Hematopoietic multipotent progenitor cell treated with erythropoietin and hydrocortisone succinate and interleukin-3 and kit ligand, for 8 days (in vitro differentiated cells): ENCODE measurements around the gene SYNGR3.
"Not testable (repeated sequence)": the region's sequence is repeated elsewhere in the genome, so short reads cannot be mapped to it uniquely, and the experiment has no call there.

Experiments
- DNase-seq: peaks from one replicate; pipeline ENCODE4 v3.0.0-alpha.2; 2015

The SYNGR3 gene

DNA sequence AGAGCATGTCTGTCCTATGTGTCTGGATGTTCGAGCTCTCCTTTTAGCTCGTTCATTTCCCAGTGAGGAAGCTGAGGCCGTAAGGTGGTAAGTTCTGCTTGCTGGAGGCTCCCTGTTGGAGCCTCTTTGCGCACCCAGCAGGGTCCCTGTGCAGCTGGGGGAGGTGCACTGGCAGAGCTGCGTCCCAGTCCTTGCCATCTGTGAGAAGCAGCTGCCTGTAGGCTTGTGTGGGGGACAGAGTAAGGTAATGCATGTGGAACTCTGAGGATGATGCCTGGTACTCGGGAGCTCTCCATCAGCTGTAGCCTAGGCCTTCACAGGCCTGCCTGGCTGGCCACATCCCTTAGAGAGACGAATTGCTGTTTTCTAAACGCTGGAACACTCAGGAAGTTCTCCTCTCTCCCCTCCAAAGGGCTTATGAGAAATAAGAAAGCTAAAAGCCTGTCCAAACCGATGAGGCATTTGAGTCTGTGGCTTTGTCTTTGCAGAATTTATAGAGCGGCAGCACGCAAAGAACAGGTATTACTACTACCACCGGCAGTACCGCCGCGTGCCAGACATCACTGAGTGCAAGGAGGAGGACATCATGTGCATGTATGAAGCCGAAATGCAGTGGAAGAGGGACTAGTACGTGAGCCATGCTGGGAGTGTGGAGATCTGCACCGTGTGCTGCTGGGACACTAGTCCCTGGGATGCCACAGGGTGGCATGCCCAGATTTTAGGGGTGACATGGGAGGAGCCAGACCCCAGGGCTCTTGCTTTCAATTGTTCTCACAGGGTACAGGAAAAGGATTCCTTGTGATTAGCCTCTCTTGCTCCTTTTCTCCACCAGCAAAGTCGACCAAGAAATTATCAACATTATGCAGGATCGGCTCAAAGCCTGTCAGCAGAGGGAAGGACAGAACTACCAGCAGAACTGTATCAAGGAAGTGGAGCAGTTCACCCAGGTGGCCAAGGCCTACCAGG, 28.8 kb upstream of the SYNGR3 start:
- peak; percentile 73 for DNase-seq

DNA sequence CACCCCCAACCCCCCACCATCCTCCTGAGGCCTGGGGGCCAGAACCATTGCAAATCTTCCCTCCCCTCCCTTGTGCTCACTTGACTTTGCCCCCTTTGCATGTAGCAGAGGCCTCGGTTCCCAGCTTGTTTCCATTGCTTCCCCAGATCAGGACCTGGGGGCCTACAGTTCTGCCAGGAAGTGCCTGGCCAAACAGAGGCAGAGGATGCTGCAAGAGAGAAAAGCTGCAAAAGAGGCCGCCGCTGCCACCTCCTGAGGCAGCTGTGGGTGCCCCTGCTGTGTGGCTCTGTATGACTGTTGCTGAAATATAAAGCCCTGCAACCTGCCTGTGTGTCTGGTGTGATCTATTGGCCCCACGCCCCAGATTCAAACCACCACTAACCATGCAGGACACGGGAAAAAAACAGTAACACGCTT, 28.1 kb upstream of the SYNGR3 start:
- no peak for DNase-seq

- DNase-seq, result not testable (repeated sequence)
These were observed 27.3 kb upstream of the SYNGR3 start for GRCh38 chr16:1962161-1963153.

GRCh38 chr16:1963806-1964505, 25.8 kb upstream of the SYNGR3 start:
- peak; percentile 51 for DNase-seq

DNA sequence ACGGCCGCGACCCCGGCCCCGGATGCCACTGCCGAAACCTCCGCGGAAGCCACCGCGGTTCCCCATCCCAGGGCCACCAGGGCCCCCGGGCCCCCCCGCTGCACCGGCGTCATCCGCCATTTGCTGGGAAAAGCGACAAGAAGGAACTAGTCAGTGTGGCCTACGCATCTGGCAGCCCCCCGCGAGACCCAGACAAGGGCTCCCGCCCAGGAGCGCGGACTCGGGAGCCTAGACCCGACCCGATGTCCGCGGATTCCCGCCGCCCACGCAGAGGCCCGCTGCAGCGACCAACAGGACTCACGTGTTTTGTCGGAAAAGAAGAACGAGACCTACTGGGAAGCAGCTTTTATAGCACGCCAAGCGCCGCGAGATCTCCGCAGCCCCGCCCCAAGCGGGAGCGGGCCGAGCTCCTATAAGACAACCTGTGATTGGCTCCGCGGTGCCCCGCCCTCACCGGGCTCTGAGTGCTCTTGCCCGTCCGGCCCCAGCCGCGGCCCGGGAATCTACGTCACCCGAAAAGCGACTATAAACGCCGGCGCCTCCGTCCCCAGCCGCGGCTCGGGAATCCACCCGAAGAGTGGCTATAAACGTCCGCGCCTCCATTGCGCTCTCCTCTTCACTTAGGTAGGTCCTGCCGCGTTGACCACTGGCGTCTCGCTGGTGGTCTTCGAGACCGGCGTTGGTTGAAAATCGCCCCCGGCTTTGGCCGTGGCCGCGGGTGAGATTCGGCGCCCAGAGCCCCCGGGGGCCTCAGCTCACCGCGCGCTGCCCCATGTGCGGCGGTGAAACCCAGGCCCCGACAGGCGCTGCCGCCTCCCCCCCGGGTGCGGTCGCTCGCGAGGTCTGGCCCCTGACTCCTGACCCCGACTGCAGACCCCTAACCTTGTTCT, 25.0 kb upstream of the SYNGR3 start, which contains the start of gene RPS2:
TSS of gene RPS2 (minus strand) at position 321 of the 890 bp plus-strand sequence. CDS start at position 120, 201 bp downstream.
- DNase-seq, result peak; percentile 98

DNA sequence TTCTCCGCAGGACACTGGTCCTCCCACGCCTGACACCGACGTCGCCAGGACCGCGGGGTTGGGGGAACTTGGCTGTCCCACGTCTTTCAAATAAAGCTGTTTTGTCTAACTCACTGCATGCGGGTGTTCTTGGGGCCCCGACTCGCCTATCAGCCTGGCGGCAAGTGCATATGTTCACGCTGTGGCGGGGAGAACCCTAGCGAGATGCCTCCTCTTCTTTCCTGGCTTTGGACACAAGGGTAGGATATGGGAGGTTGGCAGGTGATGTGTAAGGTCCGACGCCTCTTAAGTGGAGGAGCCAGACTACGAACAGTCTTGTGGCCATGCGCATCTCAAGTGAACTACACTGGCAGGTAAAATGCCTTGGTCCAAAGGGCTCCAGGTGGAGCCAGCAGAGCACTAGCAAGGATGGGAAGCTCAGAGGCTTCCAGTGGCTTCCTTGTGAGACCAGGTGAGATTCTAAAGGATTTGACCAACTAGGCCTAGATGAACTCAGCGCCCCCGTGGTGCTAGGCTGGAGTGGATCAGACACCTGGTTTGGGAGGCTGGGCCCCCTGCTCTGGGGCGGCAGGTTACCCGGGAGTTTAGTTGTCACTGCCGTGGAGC, 24.3 kb upstream of the SYNGR3 start:
- DNase-seq, result peak; percentile 25

GRCh38 chr16:1966460-1966859, 23.3 kb upstream of the SYNGR3 start, which contains the start of gene RNF151:
RNF151 (plus strand) TSS chr16:1966856; CDS start chr16:1966882, 26 bp downstream.
- no peak for DNase-seq

DNA sequence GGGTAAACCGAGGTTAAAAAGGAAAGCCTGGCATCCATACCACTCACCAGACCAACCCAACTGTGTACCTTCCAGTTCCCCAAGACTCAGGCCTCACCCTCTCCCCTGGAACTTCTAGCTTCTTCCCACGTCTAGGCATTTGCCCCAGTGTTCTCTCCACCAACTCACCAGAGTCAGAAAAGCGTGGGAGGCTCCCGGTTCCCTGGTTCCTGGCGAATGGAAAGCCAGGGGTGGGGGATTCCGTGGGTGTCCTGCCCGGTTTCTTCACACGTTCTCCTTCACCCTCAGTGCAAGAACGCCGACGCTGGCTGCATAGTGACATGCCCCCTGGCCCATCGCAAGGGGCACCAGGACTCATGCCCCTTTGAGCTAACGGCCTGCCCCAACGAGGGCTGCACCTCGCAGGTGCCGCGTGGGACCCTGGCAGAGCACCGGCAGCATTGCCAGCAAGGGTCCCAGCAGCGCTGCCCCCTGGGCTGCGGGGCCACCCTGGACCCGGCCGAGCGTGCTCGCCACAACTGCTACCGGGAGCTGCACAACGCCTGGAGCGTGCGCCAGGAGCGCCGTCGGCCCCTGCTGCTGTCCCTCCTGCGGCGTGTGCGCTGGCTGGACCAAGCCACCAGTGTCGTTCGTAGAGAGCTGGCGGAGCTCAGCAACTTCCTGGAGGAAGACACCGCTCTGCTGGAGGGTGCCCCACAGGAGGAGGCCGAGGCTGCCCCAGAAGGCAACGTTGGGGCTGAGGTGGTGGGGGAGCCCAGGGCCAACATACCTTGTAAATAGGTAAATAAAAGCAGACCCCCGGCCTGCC, 21.4 kb upstream of the SYNGR3 start:
- DNase-seq, result no peak

DNA sequence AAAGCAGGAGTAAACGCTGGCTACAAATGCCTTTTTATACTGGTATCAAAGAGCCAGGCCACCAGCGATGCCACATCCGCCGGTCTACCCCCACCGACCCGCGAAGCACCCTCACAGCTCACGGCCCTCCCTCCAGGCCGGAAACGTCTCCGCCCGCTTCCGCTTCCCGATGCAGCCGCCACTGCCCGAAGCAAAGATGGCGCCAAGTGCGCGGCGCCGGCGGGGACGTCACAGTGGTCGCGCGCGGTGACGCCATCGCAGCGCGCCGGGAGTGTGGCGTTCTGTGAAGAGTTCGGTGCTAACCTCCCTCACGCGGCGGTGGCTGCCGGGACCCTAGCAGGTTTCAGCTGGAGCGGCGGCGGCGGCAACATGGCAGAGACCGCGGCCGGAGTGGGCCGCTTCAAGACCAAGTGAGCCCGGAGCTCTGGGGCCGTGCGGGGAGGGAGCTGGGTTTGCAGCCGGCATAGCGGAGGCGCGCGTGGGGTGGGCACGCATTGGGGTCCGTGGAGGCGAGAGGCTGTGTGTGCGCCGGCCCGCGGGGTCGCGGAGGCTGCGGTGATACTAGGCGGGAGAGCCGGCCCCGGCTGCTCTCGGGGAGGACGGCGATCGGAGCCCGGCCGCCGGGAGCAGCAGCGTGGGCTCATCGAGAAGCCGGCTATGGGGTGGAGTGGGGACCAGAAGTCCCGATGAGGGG, 17.8 kb upstream of the SYNGR3 start, which contains the start of gene TBL3:
TSS of gene TBL3 (plus strand) at position 258 of the 694 bp plus-strand sequence. CDS start at position 370, 112 bp downstream.
- peak; percentile 93 for DNase-seq

- DNase-seq, result peak; percentile 56
These were observed 17.3 kb upstream of the SYNGR3 start for GRCh38 chr16:1972490-1972877.

- no peak for DNase-seq
These were observed 16.2 kb upstream of the SYNGR3 start for GRCh38 chr16:1973461-1974156.

- DNase-seq, result no peak
These were observed 15.4 kb upstream of the SYNGR3 start for GRCh38 chr16:1974157-1975070.

GRCh38 chr16:1975432-1976215, 14.1 kb upstream of the SYNGR3 start:
- no peak for DNase-seq

- DNase-seq, result no peak
These were observed 13.6 kb upstream of the SYNGR3 start for GRCh38 chr16:1976216-1976520.

GRCh38 chr16:1976951-1977874, 12.6 kb upstream of the SYNGR3 start:
- no peak for DNase-seq

DNA sequence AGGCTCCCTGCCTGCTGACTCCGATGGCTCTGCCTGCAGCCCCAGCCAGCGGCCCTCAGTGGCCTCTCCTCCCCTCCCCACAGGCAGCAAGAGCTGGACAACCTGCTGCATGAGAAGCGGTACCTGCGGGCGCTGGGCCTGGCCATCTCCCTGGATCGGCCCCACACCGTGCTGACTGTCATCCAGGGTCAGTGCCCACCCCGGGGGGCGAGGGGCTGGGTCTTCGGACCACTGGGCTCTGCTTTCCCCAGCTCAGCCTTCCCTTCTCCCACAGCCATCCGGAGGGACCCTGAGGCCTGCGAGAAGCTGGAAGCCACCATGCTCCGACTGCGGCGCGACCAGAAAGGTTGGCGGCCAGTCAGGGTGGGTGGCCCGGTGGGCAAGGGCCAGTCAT, 11.9 kb upstream of the SYNGR3 start:
- DNase-seq, result no peak
